Mesothelial cell of epicardium (in vitro differentiated cells): ENCODE measurements around the gene MAD1L1. TPM values are rescaled to one million over a fixed set of nuclear protein-coding genes. Genes with fewer than 3 reads are reported as not detected.

Source experiments
- DNase-seq, 2 experiments: peaks; one replicate each; pipeline ENCODE4 v3.0.0; 2021; ENCODE audit warnings: low spot score in 2 of 2; ENCODE audit not compliant: unreplicated experiment in 2 of 2
- H3K27ac Mint-ChIP-seq: 2 replicates; pipeline ENCODE4 v1.8.0; 2021; ENCODE audit warnings: mixed read lengths
- H3K27me3 Mint-ChIP-seq: 2 replicates; pipeline ENCODE4 v1.8.0; 2021; ENCODE audit warnings: low read depth, mixed read lengths
- H3K36me3 Mint-ChIP-seq: 2 replicates; pipeline ENCODE4 v1.8.0; 2021; ENCODE audit warnings: mixed read lengths
- H3K4me1 Mint-ChIP-seq: 2 replicates; pipeline ENCODE4 v1.8.0; 2021; ENCODE audit warnings: mixed read lengths
- H3K4me3 Mint-ChIP-seq: 2 replicates; pipeline ENCODE4 v1.8.0; 2021; ENCODE audit warnings: mild to moderate bottlenecking, moderate library complexity, mixed read lengths
- H3K9me3 Mint-ChIP-seq: 2 replicates; pipeline ENCODE4 v1.8.0; 2021; ENCODE audit warnings: mixed read lengths
- CTCF ChIP-seq: fragments of 200-600 bp; sonication (generic); IDR thresholded peaks from one replicate; pipeline ENCODE4 v1.5.0; 2021; ENCODE audit warnings: antibody characterized with exemption; ENCODE audit not compliant: unreplicated experiment
- total RNA-seq: library from RNA; stranded (reverse); gene quantifications from 3 replicates; pipeline ENCODE4 v1.2.1, GENCODE V29; 2021

MAD1L1 gene
- total RNA-seq, 1 donor from 2014 or later: 45.0 TPM

GRCh38 chr7:2131800-2132199 lies 100.9 kb downstream of the MAD1L1 start:
- Mint-ChIP-seq H3K36me3 (peaks cover 25% of the 10 kb centered on the region), H3K4me3 (no peak overlapping the region), H3K27ac (no peak overlapping the region), H3K4me1 (peaks cover 13% of the 10 kb centered on the region), H3K9me3 (no peaks in the 10 kb centered on the region), H3K27me3 (no peaks in the 10 kb centered on the region)
- DNase-seq: no peak
- TF ChIP-seq CTCF: no peak

GRCh38 chr7:2131341-2131740 lies 101.4 kb downstream of the MAD1L1 start:
- no peak for TF ChIP-seq CTCF
- Mint-ChIP-seq H3K4me3 (no peak overlapping the region), H3K27ac (no peak overlapping the region), H3K36me3 (peaks cover 25% of the 10 kb centered on the region), H3K4me1 (peaks cover 13% of the 10 kb centered on the region), H3K9me3 (no peaks in the 10 kb centered on the region), H3K27me3 (no peaks in the 10 kb centered on the region)
- DNase-seq: no peak

- Mint-ChIP-seq H3K27me3 (no peaks in the 10 kb centered on the region), H3K9me3 (no peaks in the 10 kb centered on the region), H3K27ac (no peak overlapping the region), H3K4me3 (no peak overlapping the region), H3K4me1 (peaks cover 13% of the 10 kb centered on the region), H3K36me3 (peaks cover 16% of the 10 kb centered on the region)
- TF ChIP-seq CTCF: no peak
- no peak for DNase-seq
Measured at GRCh38 chr7:2130096-2130375, 102.7 kb downstream of the MAD1L1 start.

GRCh38 chr7:2129323-2130095 lies 103.2 kb downstream of the MAD1L1 start:
- Mint-ChIP-seq H3K36me3 (peaks cover 13% of the 10 kb centered on the region), H3K4me1 (peaks cover 13% of the 10 kb centered on the region), H3K4me3 (no peak overlapping the region), H3K9me3 (no peaks in the 10 kb centered on the region), H3K27ac (peak overlapping the region; percentile 67), H3K27me3 (no peaks in the 10 kb centered on the region)
- no peak for TF ChIP-seq CTCF
- no peak for DNase-seq

GRCh38 chr7:2128601-2129322 lies 104.0 kb downstream of the MAD1L1 start:
- no peak overlapping the region for H3K27ac Mint-ChIP-seq
- no peak for TF ChIP-seq CTCF
- no peak overlapping the region for H3K4me3 Mint-ChIP-seq
- peaks cover 13% of the 10 kb centered on the region for H3K4me1 Mint-ChIP-seq
- no peak for DNase-seq
- H3K27me3 Mint-ChIP-seq: no peaks in the 10 kb centered on the region
- H3K9me3 Mint-ChIP-seq: no peaks in the 10 kb centered on the region
- H3K36me3 Mint-ChIP-seq: peaks cover 7% of the 10 kb centered on the region
